ENCODE results near the gene CD46. TPM values are rescaled to one million over a fixed set of nuclear protein-coding genes. Genes with fewer than 3 reads are reported as not detected.

The CD46 gene
- total RNA-seq, 1 donor from 2014 or later, result 116 TPM

- H3K36me3 Mint-ChIP-seq (ENCODE audit: low read depth, unreplicated experiment), result peaks cover 20% of the 10 kb centered on the region
- DNase-seq (ENCODE audit: low spot score), result no peak
- no peaks in the 10 kb centered on the region for H3K4me1 Mint-ChIP-seq (ENCODE audit: unreplicated experiment)
- TF ChIP-seq, protein P1, sequence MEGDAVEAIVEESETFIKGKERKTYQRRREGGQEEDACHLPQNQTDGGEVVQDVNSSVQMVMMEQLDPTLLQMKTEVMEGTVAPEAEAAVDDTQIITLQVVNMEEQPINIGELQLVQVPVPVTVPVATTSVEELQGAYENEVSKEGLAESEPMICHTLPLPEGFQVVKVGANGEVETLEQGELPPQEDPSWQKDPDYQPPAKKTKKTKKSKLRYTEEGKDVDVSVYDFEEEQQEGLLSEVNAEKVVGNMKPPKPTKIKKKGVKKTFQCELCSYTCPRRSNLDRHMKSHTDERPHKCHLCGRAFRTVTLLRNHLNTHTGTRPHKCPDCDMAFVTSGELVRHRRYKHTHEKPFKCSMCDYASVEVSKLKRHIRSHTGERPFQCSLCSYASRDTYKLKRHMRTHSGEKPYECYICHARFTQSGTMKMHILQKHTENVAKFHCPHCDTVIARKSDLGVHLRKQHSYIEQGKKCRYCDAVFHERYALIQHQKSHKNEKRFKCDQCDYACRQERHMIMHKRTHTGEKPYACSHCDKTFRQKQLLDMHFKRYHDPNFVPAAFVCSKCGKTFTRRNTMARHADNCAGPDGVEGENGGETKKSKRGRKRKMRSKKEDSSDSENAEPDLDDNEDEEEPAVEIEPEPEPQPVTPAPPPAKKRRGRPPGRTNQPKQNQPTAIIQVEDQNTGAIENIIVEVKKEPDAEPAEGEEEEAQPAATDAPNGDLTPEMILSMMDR (IDR thresholded peaks at IDR 0.05; ENCODE audit: unreplicated experiment), result no peak
- no peak overlapping the region for H3K4me3 Mint-ChIP-seq (ENCODE audit: unreplicated experiment)
- no peaks in the 10 kb centered on the region for H3K9me3 Mint-ChIP-seq (ENCODE audit: unreplicated experiment)
- H3K27ac Mint-ChIP-seq (ENCODE audit: unreplicated experiment), result no peak overlapping the region
- H3K27me3 Mint-ChIP-seq (ENCODE audit: unreplicated experiment), result peaks cover 3% of the 10 kb centered on the region
These were observed 8.9 kb upstream of the CD46 start for GRCh38 chr1:207742850-207743555.

GRCh38 chr1:207744000-207744534, 7.8 kb upstream of the CD46 start:
- no peaks in the 10 kb centered on the region for H3K9me3 Mint-ChIP-seq (ENCODE audit: unreplicated experiment)
- H3K27me3 Mint-ChIP-seq (ENCODE audit: unreplicated experiment), result peaks cover 3% of the 10 kb centered on the region
- TF ChIP-seq, protein P1 (IDR thresholded peaks at IDR 0.05; ENCODE audit: unreplicated experiment), result no peak
- DNase-seq (ENCODE audit: low spot score), result no peak
- peaks cover 3% of the 10 kb centered on the region for H3K4me1 Mint-ChIP-seq (ENCODE audit: unreplicated experiment)
- H3K36me3 Mint-ChIP-seq (ENCODE audit: low read depth, unreplicated experiment), result peaks cover 16% of the 10 kb centered on the region
- no peak overlapping the region for H3K4me3 Mint-ChIP-seq (ENCODE audit: unreplicated experiment)
- no peak overlapping the region for H3K27ac Mint-ChIP-seq (ENCODE audit: unreplicated experiment)

GRCh38 chr1:207745285-207745684, 6.6 kb upstream of the CD46 start:
- H3K9me3 Mint-ChIP-seq (ENCODE audit: unreplicated experiment), result no peaks in the 10 kb centered on the region
- H3K4me3 Mint-ChIP-seq (ENCODE audit: unreplicated experiment), result no peak overlapping the region
- H3K36me3 Mint-ChIP-seq (ENCODE audit: low read depth, unreplicated experiment), result peaks cover 16% of the 10 kb centered on the region
- TF ChIP-seq, protein P1 (IDR thresholded peaks at IDR 0.05; ENCODE audit: unreplicated experiment), result no peak
- H3K27ac Mint-ChIP-seq (ENCODE audit: unreplicated experiment), result no peak overlapping the region
- DNase-seq (ENCODE audit: low spot score), result no peak
- peaks cover 5% of the 10 kb centered on the region for H3K4me1 Mint-ChIP-seq (ENCODE audit: unreplicated experiment)
- H3K27me3 Mint-ChIP-seq (ENCODE audit: unreplicated experiment), result peaks cover 3% of the 10 kb centered on the region

GRCh38 chr1:207745839-207746767, 5.8 kb upstream of the CD46 start:
- TF ChIP-seq, protein P1 (IDR thresholded peaks at IDR 0.05; ENCODE audit: unreplicated experiment), result no peak
- H3K4me1 Mint-ChIP-seq (ENCODE audit: unreplicated experiment), result peaks cover 8% of the 10 kb centered on the region
- no peak overlapping the region for H3K4me3 Mint-ChIP-seq (ENCODE audit: unreplicated experiment)
- H3K27me3 Mint-ChIP-seq (ENCODE audit: unreplicated experiment), result no peaks in the 10 kb centered on the region
- no peaks in the 10 kb centered on the region for H3K9me3 Mint-ChIP-seq (ENCODE audit: unreplicated experiment)
- DNase-seq (ENCODE audit: low spot score), result no peak
- H3K36me3 Mint-ChIP-seq (ENCODE audit: low read depth, unreplicated experiment), result peaks cover 12% of the 10 kb centered on the region
- no peak overlapping the region for H3K27ac Mint-ChIP-seq (ENCODE audit: unreplicated experiment)

All from endothelial cell (in vitro differentiated cells).